ENCODE data around the gene TSEN15. TPM values are rescaled to one million over a fixed set of nuclear protein-coding genes. Genes with fewer than 3 reads are reported as not detected.

TSEN15 gene
- total RNA-seq, 1 donor from 2014 or later, result 19.6 TPM

GRCh38 chr1:184065559-184065958 is 14.0 kb downstream of the TSEN15 start:
- Mint-ChIP-seq H3K27me3 (ENCODE audit: unreplicated experiment) (no peaks in the 10 kb centered on the region), H3K36me3 (ENCODE audit: low read depth, unreplicated experiment) (no peaks in the 10 kb centered on the region), H3K4me3 (ENCODE audit: unreplicated experiment) (no peak overlapping the region), H3K27ac (ENCODE audit: unreplicated experiment) (no peak overlapping the region), H3K4me1 (ENCODE audit: unreplicated experiment) (peaks cover 3% of the 10 kb centered on the region), H3K9me3 (ENCODE audit: unreplicated experiment) (no peaks in the 10 kb centered on the region)
- no peak for TF ChIP-seq CTCF (IDR thresholded peaks at IDR 0.05; ENCODE audit: unreplicated experiment)
- DNase-seq (ENCODE audit: low spot score), result no peak

GRCh38 chr1:184068354-184068753 is 16.8 kb downstream of the TSEN15 start:
- H3K36me3 Mint-ChIP-seq (ENCODE audit: low read depth, unreplicated experiment), result no peaks in the 10 kb centered on the region
- H3K9me3 Mint-ChIP-seq (ENCODE audit: unreplicated experiment), result no peaks in the 10 kb centered on the region
- no peaks in the 10 kb centered on the region for H3K4me1 Mint-ChIP-seq (ENCODE audit: unreplicated experiment)
- H3K4me3 Mint-ChIP-seq (ENCODE audit: unreplicated experiment), result no peak overlapping the region
- H3K27ac Mint-ChIP-seq (ENCODE audit: unreplicated experiment), result no peak overlapping the region
- no peak for DNase-seq (ENCODE audit: low spot score)
- no peak for TF ChIP-seq CTCF (IDR thresholded peaks at IDR 0.05; ENCODE audit: unreplicated experiment)
- H3K27me3 Mint-ChIP-seq (ENCODE audit: unreplicated experiment), result no peaks in the 10 kb centered on the region

GRCh38 chr1:184069675-184070074 is 18.1 kb downstream of the TSEN15 start:
- Mint-ChIP-seq H3K27me3 (ENCODE audit: unreplicated experiment) (no peaks in the 10 kb centered on the region), H3K36me3 (ENCODE audit: low read depth, unreplicated experiment) (no peaks in the 10 kb centered on the region), H3K9me3 (ENCODE audit: unreplicated experiment) (no peaks in the 10 kb centered on the region), H3K4me1 (ENCODE audit: unreplicated experiment) (no peaks in the 10 kb centered on the region), H3K4me3 (ENCODE audit: unreplicated experiment) (no peak overlapping the region), H3K27ac (ENCODE audit: unreplicated experiment) (no peak overlapping the region)
- DNase-seq (ENCODE audit: low spot score), result no peak
- TF ChIP-seq CTCF (IDR thresholded peaks at IDR 0.05; ENCODE audit: unreplicated experiment), result no peak

- no peak for DNase-seq (ENCODE audit: low spot score)
- Mint-ChIP-seq H3K4me1 (ENCODE audit: unreplicated experiment) (no peaks in the 10 kb centered on the region), H3K27me3 (ENCODE audit: unreplicated experiment) (no peaks in the 10 kb centered on the region), H3K27ac (ENCODE audit: unreplicated experiment) (no peak overlapping the region), H3K9me3 (ENCODE audit: unreplicated experiment) (no peaks in the 10 kb centered on the region), H3K36me3 (ENCODE audit: low read depth, unreplicated experiment) (no peaks in the 10 kb centered on the region), H3K4me3 (ENCODE audit: unreplicated experiment) (no peak overlapping the region)
- no peak for TF ChIP-seq CTCF (IDR thresholded peaks at IDR 0.05; ENCODE audit: unreplicated experiment)
Observed at GRCh38 chr1:184072376-184072775, 20.8 kb downstream of the TSEN15 start.

- no peak overlapping the region for H3K27ac Mint-ChIP-seq (ENCODE audit: unreplicated experiment)
- no peak for TF ChIP-seq CTCF (IDR thresholded peaks at IDR 0.05; ENCODE audit: unreplicated experiment)
- H3K4me3 Mint-ChIP-seq (ENCODE audit: unreplicated experiment), result no peak overlapping the region
- H3K9me3 Mint-ChIP-seq (ENCODE audit: unreplicated experiment), result no peaks in the 10 kb centered on the region
- H3K27me3 Mint-ChIP-seq (ENCODE audit: unreplicated experiment), result no peaks in the 10 kb centered on the region
- no peaks in the 10 kb centered on the region for H3K4me1 Mint-ChIP-seq (ENCODE audit: unreplicated experiment)
- DNase-seq (ENCODE audit: low spot score), result no peak
- H3K36me3 Mint-ChIP-seq (ENCODE audit: low read depth, unreplicated experiment), result no peaks in the 10 kb centered on the region
Observed at GRCh38 chr1:184074383-184074782, 22.9 kb downstream of the TSEN15 start.
